Mesothelial cell of epicardium (in vitro differentiated cells): ENCODE data around the gene MT1B. TPM values are rescaled to one million over a fixed set of nuclear protein-coding genes. Genes with fewer than 3 reads are reported as not detected.

ENCODE experiments used
- DNase-seq, 2 experiments: peaks; one replicate each; pipeline ENCODE4 v3.0.0; 2021; ENCODE audit warnings: low spot score in 2 of 2; ENCODE audit not compliant: unreplicated experiment in 2 of 2
- H3K27ac Mint-ChIP-seq: 2 replicates; pipeline ENCODE4 v1.8.0; 2021; ENCODE audit warnings: mixed read lengths
- H3K27me3 Mint-ChIP-seq: 2 replicates; pipeline ENCODE4 v1.8.0; 2021; ENCODE audit warnings: low read depth, mixed read lengths
- H3K36me3 Mint-ChIP-seq: 2 replicates; pipeline ENCODE4 v1.8.0; 2021; ENCODE audit warnings: mixed read lengths
- H3K4me1 Mint-ChIP-seq: 2 replicates; pipeline ENCODE4 v1.8.0; 2021; ENCODE audit warnings: mixed read lengths
- H3K4me3 Mint-ChIP-seq: 2 replicates; pipeline ENCODE4 v1.8.0; 2021; ENCODE audit warnings: mild to moderate bottlenecking, moderate library complexity, mixed read lengths
- H3K9me3 Mint-ChIP-seq: 2 replicates; pipeline ENCODE4 v1.8.0; 2021; ENCODE audit warnings: mixed read lengths
- total RNA-seq: library from RNA; stranded (reverse); gene quantifications from 3 replicates; pipeline ENCODE4 v1.2.1, GENCODE V29; 2021
- TF ChIP-seq, protein P1 (sequence below): fragments of 200-600 bp; sonication (generic); IDR thresholded peaks from one replicate; pipeline ENCODE4 v1.5.0; 2021; ENCODE audit warnings: antibody characterized with exemption; ENCODE audit not compliant: unreplicated experiment

MT1B gene
- total RNA-seq, 1 donor from 2014 or later = not detected

DNA sequence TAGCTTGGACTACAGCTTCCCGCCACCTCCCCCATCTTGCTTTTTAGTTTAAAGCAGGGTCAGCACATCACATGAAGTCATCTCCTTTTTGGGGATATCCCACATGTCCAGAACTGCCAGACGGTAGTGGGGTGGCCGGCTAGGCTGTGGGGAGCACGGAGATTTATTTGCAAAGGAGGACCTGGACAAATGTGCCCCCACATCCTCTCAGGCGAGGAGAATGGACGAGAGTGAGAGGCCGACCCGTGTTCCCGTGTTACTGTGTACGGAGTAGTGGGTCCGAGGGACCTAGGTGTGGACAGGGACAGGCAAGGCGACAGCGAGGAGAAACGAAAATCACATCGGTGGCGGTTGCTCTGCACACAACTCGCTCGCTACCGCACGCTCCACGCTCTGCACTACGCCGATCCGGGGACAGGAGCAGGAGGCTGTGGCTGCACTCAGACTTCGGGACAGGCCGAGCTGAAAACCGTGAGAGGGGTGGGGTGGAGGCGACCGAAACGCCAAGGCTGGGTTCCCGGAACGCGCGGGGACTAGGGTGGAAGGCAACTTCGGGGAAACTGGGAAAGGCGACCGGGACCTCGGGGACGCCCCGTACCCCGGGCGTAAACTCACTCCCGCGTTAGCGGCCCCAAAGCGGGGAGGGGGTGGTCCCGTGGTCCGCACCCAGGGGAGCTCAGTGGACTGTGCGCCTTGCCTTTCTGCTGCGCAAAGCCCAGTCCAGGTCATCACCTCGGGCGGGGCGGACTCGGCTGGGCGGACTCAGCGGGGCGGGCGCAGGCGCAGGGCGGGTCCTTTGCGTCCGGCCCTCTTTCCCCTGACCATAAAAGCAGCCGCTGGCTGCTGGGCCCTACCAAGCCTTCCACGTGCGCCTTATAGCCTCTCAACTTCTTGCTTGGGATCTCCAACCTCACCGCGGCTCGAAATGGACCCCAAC lies 13.6 kb upstream of the MT1B start, which contains the start of gene MT1A:
Gene MT1A, plus strand, starts transcription at position 853 of the 937 bp plus-strand sequence. Its CDS starts 73 bp downstream, at position 926.
- Mint-ChIP-seq H3K27ac (no peak within 1 kb of the TSS), H3K4me1 (peaks cover 12% of the 10 kb centered on the region), H3K9me3 (no peaks in the 10 kb centered on the region)

DNA sequence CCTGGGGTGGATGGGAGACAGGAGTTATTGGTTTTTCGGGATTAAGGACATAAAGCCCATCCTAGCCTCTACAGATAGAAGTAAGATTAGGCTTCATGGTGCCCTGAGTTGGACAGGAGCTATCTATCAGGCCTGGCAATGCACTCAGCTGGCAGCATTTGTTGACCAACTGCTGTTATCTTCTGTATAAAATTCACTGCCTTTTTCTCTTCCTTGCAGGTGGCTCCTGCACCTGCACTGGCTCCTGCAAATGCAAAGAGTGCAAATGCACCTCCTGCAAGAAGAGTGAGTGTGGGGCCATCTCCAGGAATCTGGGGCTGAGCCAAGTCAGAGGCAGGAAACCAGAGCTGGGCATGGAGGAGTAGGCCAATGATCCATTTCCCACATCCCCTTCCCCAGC lies 12.6 kb upstream of the MT1B start:
- Mint-ChIP-seq H3K4me1 (peaks cover 16% of the 10 kb centered on the region), H3K4me3 (no peak overlapping the region), H3K27ac (no peak overlapping the region), H3K36me3 (no peaks in the 10 kb centered on the region), H3K27me3 (peaks cover 99% of the 10 kb centered on the region), H3K9me3 (no peaks in the 10 kb centered on the region)
- DNase-seq = no peak
- TF ChIP-seq, protein P1, sequence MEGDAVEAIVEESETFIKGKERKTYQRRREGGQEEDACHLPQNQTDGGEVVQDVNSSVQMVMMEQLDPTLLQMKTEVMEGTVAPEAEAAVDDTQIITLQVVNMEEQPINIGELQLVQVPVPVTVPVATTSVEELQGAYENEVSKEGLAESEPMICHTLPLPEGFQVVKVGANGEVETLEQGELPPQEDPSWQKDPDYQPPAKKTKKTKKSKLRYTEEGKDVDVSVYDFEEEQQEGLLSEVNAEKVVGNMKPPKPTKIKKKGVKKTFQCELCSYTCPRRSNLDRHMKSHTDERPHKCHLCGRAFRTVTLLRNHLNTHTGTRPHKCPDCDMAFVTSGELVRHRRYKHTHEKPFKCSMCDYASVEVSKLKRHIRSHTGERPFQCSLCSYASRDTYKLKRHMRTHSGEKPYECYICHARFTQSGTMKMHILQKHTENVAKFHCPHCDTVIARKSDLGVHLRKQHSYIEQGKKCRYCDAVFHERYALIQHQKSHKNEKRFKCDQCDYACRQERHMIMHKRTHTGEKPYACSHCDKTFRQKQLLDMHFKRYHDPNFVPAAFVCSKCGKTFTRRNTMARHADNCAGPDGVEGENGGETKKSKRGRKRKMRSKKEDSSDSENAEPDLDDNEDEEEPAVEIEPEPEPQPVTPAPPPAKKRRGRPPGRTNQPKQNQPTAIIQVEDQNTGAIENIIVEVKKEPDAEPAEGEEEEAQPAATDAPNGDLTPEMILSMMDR = no peak

More for the DNA sequence above, 13.6 kb upstream of the MT1B start, which contains the start of gene MT1A:
- DNase-seq = peak in 1 of 2 experiments; percentile 51
- TF ChIP-seq, protein P1 = no peak
- Mint-ChIP-seq H3K27me3 (peaks cover 99% of the 10 kb centered on the region), H3K4me3 (peak within 1 kb of the TSS; percentile 64), H3K36me3 (no peaks in the 10 kb centered on the region)

DNA sequence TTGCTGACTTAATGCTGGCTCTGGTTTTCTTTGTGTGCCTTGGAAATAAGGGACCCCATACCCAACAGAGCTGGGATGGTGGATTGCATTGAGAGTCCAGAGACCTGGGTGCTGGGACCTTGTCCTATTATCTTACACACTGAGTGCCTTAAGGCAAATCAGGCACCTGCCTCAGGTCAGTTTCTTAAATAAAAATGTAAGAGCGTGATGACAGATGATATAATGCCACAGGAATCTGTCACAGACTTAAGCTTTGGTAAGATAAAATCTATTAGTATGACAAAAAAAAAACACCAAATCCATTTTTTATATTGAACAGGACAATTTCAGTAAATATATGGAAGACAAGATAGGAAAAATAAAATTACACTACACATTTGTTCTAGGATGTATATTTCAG lies 11.6 kb upstream of the MT1B start:
- TF ChIP-seq, protein P1 = no peak
- Mint-ChIP-seq H3K4me3 (no peak overlapping the region), H3K36me3 (no peaks in the 10 kb centered on the region), H3K4me1 (peaks cover 13% of the 10 kb centered on the region), H3K27me3 (peaks cover 99% of the 10 kb centered on the region), H3K9me3 (no peaks in the 10 kb centered on the region), H3K27ac (no peak overlapping the region)
- DNase-seq = no peak

DNA sequence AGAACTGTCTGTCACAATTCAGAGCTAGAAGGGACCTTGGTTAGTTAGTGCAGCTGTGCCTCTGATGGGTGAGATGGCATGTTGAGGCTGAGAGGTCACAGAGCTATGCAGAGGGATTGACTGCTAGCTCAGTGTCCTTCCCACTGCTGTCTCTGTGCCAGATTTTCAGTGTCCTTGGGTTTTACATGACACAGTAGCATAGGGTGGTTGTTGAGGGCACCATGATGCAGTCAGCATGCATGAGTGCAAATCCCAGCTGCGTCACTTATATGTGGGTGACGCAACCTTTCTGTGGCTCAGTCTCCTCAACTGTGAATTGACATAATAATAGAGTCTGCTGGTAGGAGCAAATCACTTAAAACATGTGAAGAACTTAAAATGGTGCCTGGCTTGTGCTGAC lies 10.5 kb upstream of the MT1B start:
- Mint-ChIP-seq H3K9me3 (no peaks in the 10 kb centered on the region), H3K4me3 (no peak overlapping the region), H3K27ac (no peak overlapping the region), H3K27me3 (peaks cover 100% of the 10 kb centered on the region), H3K36me3 (no peaks in the 10 kb centered on the region), H3K4me1 (peaks cover 11% of the 10 kb centered on the region)
- TF ChIP-seq, protein P1 = no peak
- DNase-seq = no peak

DNA sequence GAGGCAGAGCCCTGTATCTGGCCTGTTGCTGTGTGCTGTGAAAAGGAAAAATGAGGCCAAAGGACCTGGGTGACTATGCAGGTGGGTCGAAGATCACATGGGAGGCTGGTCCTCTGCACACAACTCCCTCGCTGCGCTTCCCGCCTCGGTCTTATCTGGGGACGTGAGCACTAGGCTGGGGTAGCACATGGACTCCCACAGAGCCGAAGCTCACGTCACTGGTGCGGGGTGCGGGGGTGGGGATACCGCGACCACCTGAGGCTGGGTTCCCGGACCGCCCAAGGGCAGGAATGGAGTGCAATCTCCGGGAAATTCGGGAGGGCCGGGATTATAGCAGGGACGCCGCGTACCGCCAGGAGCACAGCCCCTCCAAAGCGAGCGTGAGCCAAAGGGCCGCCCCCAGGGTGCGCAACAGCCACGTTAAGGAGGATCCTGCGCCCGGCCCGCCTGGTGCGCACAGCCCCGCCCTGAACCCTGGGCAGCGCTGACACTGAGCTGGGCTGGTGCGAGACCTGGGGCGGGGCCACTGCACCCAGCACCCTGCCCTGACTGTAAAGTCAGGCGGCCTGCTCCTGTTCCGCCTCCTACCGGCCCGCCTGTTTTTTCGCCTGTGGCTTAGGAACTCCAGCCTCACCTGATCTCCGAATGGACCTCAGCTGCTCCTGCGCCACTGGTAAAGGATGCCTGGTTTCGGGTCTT lies 8.5 kb upstream of the MT1B start:
- Mint-ChIP-seq H3K4me1 (peaks cover 6% of the 10 kb centered on the region), H3K36me3 (no peaks in the 10 kb centered on the region), H3K9me3 (no peaks in the 10 kb centered on the region), H3K27me3 (peaks cover 100% of the 10 kb centered on the region), H3K27ac (no peak overlapping the region), H3K4me3 (peak overlapping the region; percentile 20)
- TF ChIP-seq, protein P1 = no peak
- DNase-seq = no peak
